Tibial artery (tissue), 4 donors: ENCODE results near the gene RXFP1.

Source experiments
- DNase-seq, 2 donors: peaks; one replicate each; pipeline ENCODE4 v3.0.0-alpha.2; 2019
- H3K27ac ChIP-seq, 2 donors: fragments of 200-600 bp; sonication (generic) in 1 of 2; 1 replicate in 1 of 2; 2 replicates in 1 of 2; pipeline ENCODE4 v1.5.1; 2018 to 2019; ENCODE audit warnings: mild to moderate bottlenecking in 1 of 2
- H3K27me3 ChIP-seq, 2 donors: fragments of 200-600 bp; sonication (generic) in 1 of 2; one replicate each; pipeline versions ENCODE4 v1.5.1 to v1.6.0; 2016 to 2019
- H3K36me3 ChIP-seq, 3 donors: fragments of 200-600 bp; sonication (generic) in 2 of 3; one replicate each; pipeline ENCODE4 v1.5.1; 2016 to 2019; ENCODE audit warnings: mild to moderate bottlenecking in 2 of 3
- H3K4me1 ChIP-seq, 4 donors: fragments of 200-600 bp; sonication (generic) in 2 of 4; 1 replicate in 3 of 4; 2 replicates in 1 of 4; pipeline ENCODE4 v1.5.1; 2016 to 2019
- H3K4me3 ChIP-seq, 2 donors: fragments of 200-600 bp; sonication (generic) in 1 of 2; 1 replicate in 1 of 2; 2 replicates in 1 of 2; pipeline ENCODE4 v1.5.1; 2018 to 2019; ENCODE audit warnings: mild to moderate bottlenecking in 2 of 2
- H3K9me3 ChIP-seq, 3 donors: fragments of 200-600 bp; sonication (generic) in 1 of 3; one replicate each; pipeline ENCODE4 v1.5.1; 2016 to 2019
- intact Hi-C: fragments of 100-400 bp; cut with DNase I; formaldehyde crosslinking; loops from one replicate; pipeline ENCODE4 v1.15.0; 2023; ENCODE audit warnings: low total_unique reads
- TF ChIP-seq, protein P1 (sequence below), 2 experiments: fragments of 200-600 bp in 1 of 2; fragments of 450-650 bp in 1 of 2; IDR thresholded peaks; one replicate each; pipeline ENCODE4 v1.5.1; 2017 to 2019; ENCODE audit warnings: antibody characterized with exemption in 2 of 2, mild to moderate bottlenecking in 1 of 2, moderate library complexity in 1 of 2

RXFP1 gene

DNA sequence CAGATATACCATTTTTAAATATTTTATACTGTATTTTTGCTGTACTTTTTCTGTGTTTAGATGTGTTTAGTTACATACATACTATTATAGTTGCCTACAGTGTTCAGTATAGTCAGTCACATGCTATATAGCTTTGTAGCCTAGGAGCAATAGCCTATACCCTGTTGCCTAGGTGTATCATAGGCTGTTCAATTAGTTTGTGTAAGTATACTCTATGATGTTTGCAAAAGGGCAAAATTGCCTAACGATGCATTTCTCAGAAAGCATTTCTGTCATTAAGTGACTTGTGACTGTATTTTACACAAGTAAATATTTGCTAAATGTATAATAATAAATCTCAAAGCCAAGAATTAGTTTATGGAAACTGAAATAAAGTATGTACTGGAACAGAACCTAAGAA is 159.9 kb downstream of the RXFP1 start:
- no peak for DNase-seq
- intact Hi-C loops = no loop called here

DNA sequence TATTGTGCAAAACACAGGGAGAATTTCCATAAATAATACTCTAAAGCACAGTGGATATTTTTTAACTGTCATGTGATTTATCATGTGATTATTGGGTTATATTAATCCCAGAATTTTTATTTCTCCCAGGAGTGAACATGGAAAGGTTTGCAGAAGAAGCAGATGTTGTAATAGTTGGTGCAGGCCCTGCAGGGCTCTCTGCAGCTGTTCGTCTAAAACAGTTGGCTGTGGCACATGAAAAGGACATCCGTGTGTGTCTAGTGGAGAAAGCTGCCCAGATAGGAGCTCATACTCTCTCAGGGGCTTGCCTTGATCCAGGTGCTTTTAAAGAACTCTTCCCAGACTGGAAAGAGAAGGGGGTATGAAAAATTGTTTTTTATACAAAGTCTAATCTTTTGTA is 160.4 kb downstream of the RXFP1 start:
- H3K36me3 ChIP-seq = peaks cover 12 to 27% (median 25%) of the 10 kb centered on the region in 3 donors
- H3K4me1 ChIP-seq = no peaks in the 10 kb centered on the region
- TF ChIP-seq, protein P1, sequence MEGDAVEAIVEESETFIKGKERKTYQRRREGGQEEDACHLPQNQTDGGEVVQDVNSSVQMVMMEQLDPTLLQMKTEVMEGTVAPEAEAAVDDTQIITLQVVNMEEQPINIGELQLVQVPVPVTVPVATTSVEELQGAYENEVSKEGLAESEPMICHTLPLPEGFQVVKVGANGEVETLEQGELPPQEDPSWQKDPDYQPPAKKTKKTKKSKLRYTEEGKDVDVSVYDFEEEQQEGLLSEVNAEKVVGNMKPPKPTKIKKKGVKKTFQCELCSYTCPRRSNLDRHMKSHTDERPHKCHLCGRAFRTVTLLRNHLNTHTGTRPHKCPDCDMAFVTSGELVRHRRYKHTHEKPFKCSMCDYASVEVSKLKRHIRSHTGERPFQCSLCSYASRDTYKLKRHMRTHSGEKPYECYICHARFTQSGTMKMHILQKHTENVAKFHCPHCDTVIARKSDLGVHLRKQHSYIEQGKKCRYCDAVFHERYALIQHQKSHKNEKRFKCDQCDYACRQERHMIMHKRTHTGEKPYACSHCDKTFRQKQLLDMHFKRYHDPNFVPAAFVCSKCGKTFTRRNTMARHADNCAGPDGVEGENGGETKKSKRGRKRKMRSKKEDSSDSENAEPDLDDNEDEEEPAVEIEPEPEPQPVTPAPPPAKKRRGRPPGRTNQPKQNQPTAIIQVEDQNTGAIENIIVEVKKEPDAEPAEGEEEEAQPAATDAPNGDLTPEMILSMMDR (IDR thresholded peaks at IDR 0.05) = no peak
- no peak overlapping the region for H3K4me3 ChIP-seq
- intact Hi-C loops = no loop called here
- no peaks in the 10 kb centered on the region for H3K27me3 ChIP-seq
- no peaks in the 10 kb centered on the region for H3K9me3 ChIP-seq
- no peak for DNase-seq
- H3K27ac ChIP-seq = no peak overlapping the region

More for the DNA sequence above, 159.9 kb downstream of the RXFP1 start:
- no peaks in the 10 kb centered on the region for H3K9me3 ChIP-seq
- H3K27ac ChIP-seq = no peak overlapping the region
- no peak overlapping the region for H3K4me3 ChIP-seq
- TF ChIP-seq, protein P1 (IDR thresholded peaks at IDR 0.05) = no peak
- peaks cover 11 to 23% (median 21%) of the 10 kb centered on the region in 3 donors for H3K36me3 ChIP-seq
- H3K27me3 ChIP-seq = no peaks in the 10 kb centered on the region
- H3K4me1 ChIP-seq = no peaks in the 10 kb centered on the region

DNA sequence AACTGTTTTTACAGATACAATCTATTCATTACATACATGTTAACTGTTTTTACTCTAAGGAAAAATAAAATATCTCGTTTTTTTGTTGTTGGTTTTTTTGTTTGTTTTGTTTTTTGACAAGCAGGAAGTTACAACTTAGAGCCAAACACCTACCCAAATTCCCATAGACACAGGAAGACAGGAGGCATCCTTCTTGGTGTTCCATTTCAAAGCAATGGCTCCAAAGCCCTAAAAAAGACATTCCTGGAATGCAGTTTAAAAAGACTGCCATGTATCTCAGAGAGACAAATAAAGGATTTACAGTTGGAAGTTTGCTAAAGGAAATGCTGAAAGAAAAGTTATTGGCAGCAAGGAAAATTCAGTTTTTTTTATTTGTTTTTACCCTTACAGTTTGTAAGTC is 167.1 kb downstream of the RXFP1 start:
- DNase-seq = no peak
- H3K9me3 ChIP-seq = no peaks in the 10 kb centered on the region
- TF ChIP-seq, protein P1 (IDR thresholded peaks at IDR 0.05) = no peak
- intact Hi-C loops = no loop called here
- no peak overlapping the region for H3K27ac ChIP-seq
- H3K36me3 ChIP-seq = peaks cover 15 to 59% (median 43%) of the 10 kb centered on the region in 3 donors
- no peaks in the 10 kb centered on the region for H3K27me3 ChIP-seq
- H3K4me3 ChIP-seq = no peak overlapping the region
- H3K4me1 ChIP-seq = no peaks in the 10 kb centered on the region
